ENCODE data around the gene DISC1. TPM values are rescaled to one million over a fixed set of nuclear protein-coding genes. Genes with fewer than 3 reads are reported as not detected.

The DISC1 gene
- total and polyA plus RNA-seq, 2 donors (not counting 3 experiments of a cell fraction or from before 2014, with no cell fraction given), result 3.3 to 14.7 TPM

GRCh38 chr1:231934797-231935196 is 308.2 kb downstream of the DISC1 start:
- peak; percentile 33 for DNase-seq (ENCODE audit: low read depth, low spot score)

More at GRCh38 chr1:231934797-231935196, 308.2 kb downstream of the DISC1 start:
- FAIRE-seq, result no peak
- no peak for TF ChIP-seq MYC (IDR thresholded peaks at IDR 0.05; ENCODE audit: low read depth, low read length)
- no peak for TF ChIP-seq FOS (IDR thresholded peaks at IDR 0.05; ENCODE audit: borderline replicate concordance, insufficient read depth, low read length)
- no peak for TF ChIP-seq CTCF (IDR thresholded peaks at IDR 0.05; ENCODE audit: extremely low read depth in 1 of 2, insufficient read depth in 1 of 2, low read depth in 1 of 2, low read length in 2 of 2)
- TF ChIP-seq JUN (IDR thresholded peaks at IDR 0.05; ENCODE audit: borderline replicate concordance, insufficient read depth, insufficient read length, low read depth), result no peak
- TF ChIP-seq EZH2 (IDR thresholded peaks at IDR 0.05; ENCODE audit: borderline replicate concordance, low read depth, low read length, severe bottlenecking), result no peak
- no peak for TF ChIP-seq POLR2A (IDR thresholded peaks at IDR 0.05; ENCODE audit: low read depth, low read length)
- TF ChIP-seq POLR2AphosphoS5 (IDR thresholded peaks at IDR 0.05; ENCODE audit: insufficient read depth, low read depth, low read length), result no peak
- no peak for TF ChIP-seq GATA2 (IDR thresholded peaks at IDR 0.05; ENCODE audit: insufficient read depth, insufficient read length, low read depth, low read length)
- no peak for TF ChIP-seq MAX (IDR thresholded peaks at IDR 0.05; ENCODE audit: insufficient read depth, insufficient read length)
- no peak overlapping the region for H3K27ac ChIP-seq (ENCODE audit: insufficient read depth, low read depth, low read length)
- H3K27me3 ChIP-seq (ENCODE audit: control insufficient read depth in 2 of 2, insufficient read depth in 2 of 2, low read length in 2 of 2), result no peaks in the 10 kb centered on the region
- H3K79me2 ChIP-seq (ENCODE audit: control insufficient read depth, insufficient read depth, low read length), result no peaks in the 10 kb centered on the region
- H3K36me3 ChIP-seq (ENCODE audit: control insufficient read depth in 2 of 2, extremely low read depth in 1 of 2, insufficient read depth in 2 of 2, low read length in 2 of 2), result no peaks in the 10 kb centered on the region
- intact Hi-C loops (cut with micrococcal nuclease) (loop anchor here (5.0 kb wide), 1 partner anchor 67 kb away; no protein-coding TSS in a partner anchor), dilution Hi-C loops (cut with MboI; ENCODE audit: extremely low pct_ligation_motif_present, low sequenced_read_pairs) (no loop called here)
- no peak overlapping the region for H2AFZ ChIP-seq (ENCODE audit: low read depth, low read length)
- H3K4me3 ChIP-seq (replicated peaks in 1 of 3; ENCODE audit: insufficient read depth in 1 of 3, low read depth in 1 of 3, low read length in 3 of 3), result no peak overlapping the region
- H3K4me1 ChIP-seq (ENCODE audit: control insufficient read depth, extremely low read depth, insufficient read depth, low read length), result peaks cover 12% of the 10 kb centered on the region
- H3K9me3 ChIP-seq (replicated peaks; ENCODE audit: control insufficient read depth, insufficient read depth, low read length), result no peaks in the 10 kb centered on the region
- ChIA-PET CTCF (no interaction called here), POLR2A (no interaction called here)
- no peak overlapping the region for H3K4me2 ChIP-seq (ENCODE audit: insufficient read depth, low read length)
- no peak overlapping the region for H3K9ac ChIP-seq (replicated peaks; ENCODE audit: extremely low read depth, insufficient read depth, low read length)
- no peaks in the 10 kb centered on the region for H4K20me1 ChIP-seq (replicated peaks; ENCODE audit: control insufficient read depth, extremely low read depth, insufficient read depth, low read length)
- BruUV-seq (replicated peaks), result no TSS peak
- H3K9me1 ChIP-seq (replicated peaks; ENCODE audit: control insufficient read depth, extremely low read depth, insufficient read depth, low read length), result no peaks in the 10 kb centered on the region
